K562 (cell line): Measurements from ENCODE around the gene PPRC1. TPM values are rescaled to one million over a fixed set of nuclear protein-coding genes. Genes with fewer than 3 reads are reported as not detected.

Source experiments
- ATAC-seq: fragments of 200-7000 bp; cut with Tn5 transposase; 3 replicates; pipeline ENCODE4 v1.9.1; 2020; ENCODE audit warnings: moderate library complexity
- BruUV-seq: library from RNA; stranded (reverse); fragments of 400-500 nt; replicated peaks from 2 replicates; lab custom pipeline; 2021; lab: Mats Ljungman, UMichigan
- CTCF ChIA-PET: fragments of 300-600 bp; formaldehyde crosslinking; extraction: SDS; loops from one replicate; lab custom pipeline; 2021; ENCODE audit warnings: low intra/inter-chr PET ratio; lab: Yijun Ruan, JAX
- POLR2A ChIA-PET: fragments of 300-600, 350-650 bp; sonication (Branson Sonifier 250); formaldehyde crosslinking; extraction: SDS; loops from one replicate; lab custom pipeline; 2021; ENCODE audit warnings: antibody characterized with exemption, inconsistent platforms; lab: Yijun Ruan, JAX
- DNase-seq, 4 experiments: peaks; one replicate each; pipeline versions ENCODE4 v3.0.0 to v3.0.0-alpha.2; 2011 to 2018; ENCODE audit warnings: low spot score in 3 of 4, mixed read lengths in 3 of 4; ENCODE audit errors: extremely low read depth in 1 of 4
- FAIRE-seq: peaks from 2 replicates; lab custom pipeline; 2011; peaks lifted over from hg19 to GRCh38; lab: Jason Lieb, UNC
- H2AFZ ChIP-seq: 2 replicates; pipeline ENCODE4 v1.6.0; 2011; ENCODE audit warnings: low read depth, low read length, control low read depth, inconsistent platforms
- H3K27ac ChIP-seq: fragments of 200-600 bp; 3 replicates; pipeline ENCODE4 v1.8.0; 2011; ENCODE audit warnings: low read depth, mild to moderate bottlenecking, control low read depth, inconsistent platforms, low read length, moderate library complexity, mixed read lengths; ENCODE audit errors: extremely low read depth
- H3K27me3 ChIP-seq, 2 experiments: fragments of 300-600 bp in 1 of 2; 2 replicates in 1 of 2; 3 replicates in 1 of 2; pipeline versions ENCODE4 v1.6.0 to v1.8.0; 2011; ENCODE audit warnings: inconsistent platforms in 2 of 2, low read length in 2 of 2, mild to moderate bottlenecking in 1 of 2, mixed read lengths in 1 of 2, moderate library complexity in 1 of 2; ENCODE audit not compliant: control insufficient read depth in 2 of 2, insufficient read depth in 2 of 2
- H3K36me3 ChIP-seq: fragments of 300-600 bp; 3 replicates; pipeline ENCODE4 v1.8.0; 2011; ENCODE audit warnings: mild to moderate bottlenecking, low read length, inconsistent platforms; ENCODE audit not compliant: control insufficient read depth, insufficient read depth
- H3K4me1 ChIP-seq, 2 experiments: fragments of 200-600 bp in 1 of 2; replicated peaks in 1 of 2; 2 replicates in 1 of 2; 3 replicates in 1 of 2; pipeline versions ENCODE4 v1.5.1 to v1.8.0; 2011; ENCODE audit warnings: inconsistent platforms in 2 of 2, low read length in 2 of 2, mild to moderate bottlenecking in 1 of 2, mixed read lengths in 1 of 2, moderate library complexity in 1 of 2; ENCODE audit not compliant: control insufficient read depth in 2 of 2, insufficient read depth in 2 of 2
- H3K4me2 ChIP-seq: 2 replicates; pipeline ENCODE4 v1.6.1; 2011; ENCODE audit warnings: low read length, control low read depth, inconsistent platforms, mixed read lengths; ENCODE audit not compliant: insufficient read depth
- H3K4me3 ChIP-seq: fragments of 200-600 bp; sonication (generic), shearing (Covaris generic); 2 replicates; pipeline ENCODE4 v1.5.1; 2016; ENCODE audit warnings: control low read depth, inconsistent platforms
- H3K79me2 ChIP-seq: fragments of 200-600 bp; 3 replicates; pipeline ENCODE4 v1.8.0; 2011; ENCODE audit warnings: low read length, inconsistent platforms; ENCODE audit not compliant: control insufficient read depth, insufficient read depth
- H3K9ac ChIP-seq, 2 experiments: 2 replicates each; pipeline versions ENCODE4 v1.6.0 to v1.6.1; 2011; ENCODE audit warnings: low read depth in 2 of 2, low read length in 2 of 2, control low read depth in 1 of 2, inconsistent platforms in 1 of 2, mild to moderate bottlenecking in 1 of 2, mixed read lengths in 1 of 2; ENCODE audit not compliant: insufficient read depth in 1 of 2
- H3K9me1 ChIP-seq: one replicate; pipeline ENCODE4 v1.6.0; 2011; ENCODE audit warnings: inconsistent platforms, mild to moderate bottlenecking, low read length, moderate library complexity; ENCODE audit not compliant: control insufficient read depth, insufficient read depth
- H3K9me3 ChIP-seq: replicated peaks from 2 replicates; pipeline ENCODE4 v1.5.1; 2011; ENCODE audit warnings: low read depth, low read length, inconsistent platforms; ENCODE audit not compliant: control insufficient read depth, insufficient read depth
- H4K20me1 ChIP-seq: replicated peaks from 2 replicates; pipeline ENCODE4 v1.6.1; 2011; ENCODE audit warnings: low read length, inconsistent platforms, mixed read lengths; ENCODE audit not compliant: control insufficient read depth, insufficient read depth
- ARID4B ChIP-seq: sonication (generic); formaldehyde crosslinking; IDR thresholded peaks from 2 replicates; pipeline ENCODE4 v1.8.0; 2022; ENCODE audit warnings: mild to moderate bottlenecking, missing genetic modification reagents
- CBX1 ChIP-seq: sonication (generic); IDR thresholded peaks from 2 replicates; pipeline ENCODE4 v1.6.1; 2016; ENCODE audit warnings: antibody characterized with exemption, low read depth, mild to moderate bottlenecking
- ETV5 ChIP-seq: sonication (generic); formaldehyde crosslinking; IDR thresholded peaks from 2 replicates; pipeline ENCODE4 v1.4.0; 2020; ENCODE audit warnings: low read depth, mild to moderate bottlenecking, missing genetic modification reagents
- FOXA1 ChIP-seq: fragments of 450-650 bp; IDR thresholded peaks from 2 replicates; pipeline ENCODE4 v1.6.1; 2016; ENCODE audit warnings: mild to moderate bottlenecking, borderline replicate concordance
- HDAC1 ChIP-seq, 2 experiments: fragments of 450-650 bp; IDR thresholded peaks; 2 replicates each; pipeline ENCODE4 v1.6.1; 2016 to 2017; ENCODE audit warnings: inconsistent platforms in 1 of 2, mild to moderate bottlenecking in 1 of 2, moderate library complexity in 1 of 2
- KDM5B ChIP-seq: fragments of 200-600 bp; sonication (generic); IDR thresholded peaks from 2 replicates; pipeline ENCODE4 v1.6.1; 2012; ENCODE audit warnings: low read depth, mild to moderate bottlenecking, moderate library complexity, low read length, control low read depth, inconsistent platforms; ENCODE audit not compliant: insufficient replicate concordance
- PKNOX1 ChIP-seq: fragments of 450-650 bp; IDR thresholded peaks from 2 replicates; pipeline ENCODE4 v1.6.1; 2016
- SMAD4 ChIP-seq: fragments of 250-450 bp; sonication (Bioruptor Pico); conservative IDR thresholded peaks from 2 replicates; pipeline ENCODE4 v1.8.0; 2021; ENCODE audit warnings: inconsistent platforms, mild to moderate bottlenecking, moderate library complexity
- SRSF3 ChIP-seq: fragments of 200-400 bp; formaldehyde crosslinking; IDR thresholded peaks from 2 replicates; pipeline ENCODE4 v1.6.1; 2016; ENCODE audit warnings: mild to moderate bottlenecking, low read length, moderate library complexity; ENCODE audit not compliant: insufficient read depth
- UBTF ChIP-seq, 2 experiments: IDR thresholded peaks; 2 replicates each; pipeline ENCODE4 v1.6.1; 2012; ENCODE audit warnings: improper control_type of control experiment in 2 of 2, low read depth in 2 of 2, low read length in 2 of 2, borderline replicate concordance in 1 of 2
- ZFP36 ChIP-seq: fragments of 150-350 bp; IDR thresholded peaks from 2 replicates; pipeline ENCODE4 v1.6.1; 2018; ENCODE audit warnings: low read length, low read depth; ENCODE audit not compliant: partially characterized antibody
- ZNF217 ChIP-seq: sonication (generic); formaldehyde crosslinking; IDR thresholded peaks from 2 replicates; pipeline ENCODE4 v1.8.0; 2022; ENCODE audit warnings: mild to moderate bottlenecking, missing genetic modification reagents
- WGBS: fragments of 100-300 bp; shearing (Covaris generic); methylation state at CpG from one replicate; pipeline ENCODE4 v1.1.6; 2016; ENCODE audit warnings: low coverage, mixed read lengths; ENCODE audit not compliant: insufficient coverage; ENCODE audit errors: missing lambda C conversion rate; 5-methylcytosine and 5-hydroxymethylcytosine counted together
- in situ Hi-C: fragments of 300-500 bp; cut with MboI; formaldehyde crosslinking; loops from 4 replicates; pipeline ENCODE4 v1.15.0; 2018; ENCODE audit warnings: inconsistent platforms, mixed read lengths
- intact Hi-C: fragments of 100-400 bp; cut with micrococcal nuclease; formaldehyde crosslinking; loops from 2 replicates; pipeline ENCODE4 v1.14.2; 2022
- polyA plus RNA-seq, 8 experiments: library from polyadenylated mRNA; depleted of rRNA in 4 of 8; stranded (reverse) in 5 of 8; unstranded in 3 of 8; fragments of >200 nt; fragmentation: Nextera tagmentation in 2 of 8; fragmentation: Illumina TruSeq in 1 of 8; extraction: Ambion mirVana in 2 of 8; extraction: Trizol in 1 of 8; gene quantifications; 2 replicates each; pipeline versions ENCODE4 v1.2.1 to v1.2.3, GENCODE V29; 2011 to 2014; ENCODE audit warnings: inconsistent platforms in 1 of 8, missing spikeins in 1 of 8
- total RNA-seq, 7 experiments: library from RNA; depleted of rRNA in 6 of 7; stranded (reverse); fragments of >200 nt in 6 of 7; fragmentation: Illumina TruSeq in 2 of 7; extraction: Trizol in 2 of 7; gene quantifications; 2 replicates each; pipeline versions ENCODE4 v1.2.1 to v1.2.3, GENCODE V29; 2011 to 2021; ENCODE audit warnings: low replicate concordance in 1 of 7

Gene PPRC1
- total and polyA plus RNA-seq, 9 of the 15 experiments (the other 6 are each of a cell fraction or from before 2014, with no cell fraction given): 8.5 to 47.1 (median 16.2) TPM

GRCh38 chr10:102113261-102113955 is 19.4 kb upstream of the PPRC1 start:
- peak in 1 of 4 experiments; percentile 50 for DNase-seq
- Histone ChIP-seq H3K4me1 (peaks cover 41% of the 10 kb centered on the region in 2 experiments), H3K36me3 (peaks cover 49% of the 10 kb centered on the region), H2AFZ (no peak overlapping the region), H3K4me2 (peak overlapping the region; percentile 96), H3K27ac (peak overlapping the region; percentile 97), H3K9me3 (no peaks in the 10 kb centered on the region), H3K79me2 (peaks cover 92% of the 10 kb centered on the region), H3K9me1 (peaks cover 3% of the 10 kb centered on the region), H4K20me1 (peaks cover 20% of the 10 kb centered on the region), H3K9ac (peak overlapping the region; percentile 91 to 94), H3K27me3 (no peaks in the 10 kb centered on the region), H3K4me3 (peak overlapping the region; percentile 94)
- intact Hi-C loops: loop anchor here (2.0 to 10.0 kb wide), 2 partner anchors 49 to 269 kb away; partner anchors contain the start of genes HPS6 and KCNIP2
- ChIA-PET POLR2A (interaction anchor here (4.1 kb wide), 1 partner anchor 11 kb away, joined by 27 read pairs; no protein-coding TSS in a partner anchor), CTCF (interaction anchor here (0.6 kb wide), 1 partner anchor 273 kb away, joined by 3 read pairs; no protein-coding TSS in a partner anchor)
- WGBS: 3% methylated on average over 4 of the region's 7 CpGs
- in situ Hi-C loops: no loop called here
- ATAC-seq: peak; percentile 9
- no peak for FAIRE-seq
- BruUV-seq: TSS peak; percentile 46
- TF ChIP-seq ZFP36: peak; percentile 8
- TF ChIP-seq PKNOX1: 0 out of 2 replicates have a peak, but pooled peaks have one; percentile 6
- TF ChIP-seq ETV5 (CRISPR knock-in tag): peak; percentile 75
- TF ChIP-seq HDAC1 (IDR thresholded peaks at IDR 0.05): peak; percentile 14 to 29; a peak in 1 of 4 replicates
- TF ChIP-seq ZNF217 (CRISPR knock-in tag): no peak
- peak; percentile 9 for TF ChIP-seq KDM5B
- 0 out of 4 replicates have a peak, but pooled peaks of 1 of the 2 experiments have one; percentile 42 for TF ChIP-seq UBTF (IDR thresholded peaks at IDR 0.05; ENCODE audit: borderline replicate concordance in 1 of 2, low read depth in 2 of 2, low read length in 2 of 2)
- TF ChIP-seq FOXA1: no peak
- 0 out of 2 replicates have a peak, but pooled peaks have one; percentile 13 for TF ChIP-seq SMAD4 (CRISPR knock-in tag)
- no peak for TF ChIP-seq SRSF3
- TF ChIP-seq ARID4B (CRISPR knock-in tag): peak; percentile 43; the same call in 1 of the 2 replicates
- TF ChIP-seq CBX1: peak; percentile 69; the same call in 1 of the 2 replicates
